HG03442 (cell line): Measurements from ENCODE around the gene TEKT1.

Experiments used
- ATAC-seq: cut with Tn5 transposase; IDR thresholded peaks from one replicate; pipeline ENCODE4 v1.9.1; 2021; ENCODE audit warnings: mild to moderate bottlenecking, moderate library complexity; ENCODE audit not compliant: unreplicated experiment

Gene TEKT1

DNA sequence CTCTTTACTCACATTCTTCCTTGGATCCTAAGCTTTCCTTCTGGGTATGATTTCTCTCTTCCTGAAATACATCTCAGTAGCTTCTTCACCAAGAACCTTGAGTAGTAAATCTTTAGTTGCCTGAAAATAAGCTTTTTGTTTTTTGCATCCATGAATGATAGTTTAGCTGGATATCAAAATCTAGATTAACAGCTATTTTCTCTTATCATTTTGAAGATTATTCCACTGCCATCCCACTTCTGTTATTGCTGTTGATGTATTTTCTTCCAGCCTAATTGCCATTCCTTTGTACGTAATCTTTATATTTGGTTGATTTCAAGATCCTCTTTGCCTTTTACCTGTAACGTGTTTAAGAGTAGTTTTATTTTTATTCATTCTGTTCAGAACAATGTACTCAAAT is 63.1 kb downstream of the TEKT1 start:
- no peak for ATAC-seq

DNA sequence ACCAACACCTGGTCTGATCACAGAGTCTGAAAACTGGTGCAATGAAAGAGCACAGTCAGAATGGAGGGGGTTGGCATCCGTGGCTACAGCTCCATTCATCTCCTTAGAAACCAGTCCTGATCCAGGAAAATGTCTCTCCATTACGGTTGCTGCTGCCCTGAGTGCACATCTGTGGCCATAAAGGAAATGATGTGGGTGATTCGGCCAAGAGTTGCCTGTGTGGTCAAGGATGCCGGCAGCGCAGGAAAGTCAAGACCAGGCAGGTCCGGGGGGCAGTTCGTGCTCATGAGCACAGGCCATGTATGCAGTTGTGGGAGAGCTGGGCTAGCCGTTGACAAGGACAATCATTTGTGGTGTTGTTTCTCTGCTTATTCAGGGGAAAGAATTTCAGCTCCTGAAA is 69.8 kb downstream of the TEKT1 start:
- no peak for ATAC-seq

- ATAC-seq: no peak
Measured at GRCh38 chr17:6757747-6758146, 73.8 kb downstream of the TEKT1 start.

- ATAC-seq: no peak
Measured at GRCh38 chr17:6756425-6757031, 75.0 kb downstream of the TEKT1 start.

DNA sequence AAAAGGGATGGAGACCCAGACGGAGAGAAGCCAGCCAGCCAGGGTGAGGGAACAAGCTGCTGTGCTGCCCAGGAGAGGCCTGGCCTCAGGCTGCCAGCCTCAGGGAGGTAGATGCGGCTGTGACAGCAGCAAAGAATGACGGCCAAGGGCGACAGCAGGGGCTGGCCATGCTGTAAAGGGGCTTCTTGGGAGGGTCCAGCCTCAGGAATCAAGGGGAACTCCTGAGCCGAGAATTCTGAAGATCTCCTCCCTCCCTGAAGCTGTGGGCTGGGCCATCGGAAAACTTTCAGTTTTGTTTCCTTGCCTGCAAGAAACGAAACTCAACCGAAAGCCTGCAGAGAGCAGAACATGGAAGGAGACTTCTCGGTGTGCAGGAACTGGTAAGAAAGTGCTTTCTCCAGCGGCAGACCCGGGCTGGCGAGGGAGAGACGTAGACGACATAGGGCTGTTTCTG is 75.8 kb downstream of the TEKT1 start, which contains the start of gene XAF1:
Gene XAF1, plus strand, starts transcription at position 316 of the 454 bp plus-strand sequence. Its CDS starts 33 bp downstream, at position 349.
- ATAC-seq: no peak

DNA sequence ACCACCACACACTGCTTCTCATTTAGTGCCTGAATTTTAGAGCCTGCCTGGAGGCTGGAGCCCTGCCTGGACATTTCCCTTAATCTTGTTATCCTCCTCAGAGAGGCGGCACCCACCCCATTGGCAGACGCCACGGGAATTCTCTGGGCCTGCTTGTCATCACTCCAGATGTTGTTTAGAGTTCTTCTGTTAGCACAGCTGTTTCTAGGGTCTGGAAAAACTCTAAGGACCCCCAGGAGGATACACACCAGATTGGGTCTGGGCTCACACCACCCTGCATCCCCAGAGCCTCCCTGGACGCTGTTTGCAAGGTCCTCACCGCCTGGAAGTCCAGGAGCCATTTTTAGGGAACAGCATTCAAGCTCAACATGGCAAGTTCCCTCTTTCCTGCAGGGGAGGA is 76.2 kb downstream of the TEKT1 start:
- no peak for ATAC-seq

GRCh38 chr17:6753546-6753945 is 78.0 kb downstream of the TEKT1 start:
- ATAC-seq: no peak

GRCh38 chr17:6753006-6753445 is 78.5 kb downstream of the TEKT1 start:
- ATAC-seq: no peak

- no peak for ATAC-seq
Measured at GRCh38 chr17:6752068-6752909, 79.2 kb downstream of the TEKT1 start.

DNA sequence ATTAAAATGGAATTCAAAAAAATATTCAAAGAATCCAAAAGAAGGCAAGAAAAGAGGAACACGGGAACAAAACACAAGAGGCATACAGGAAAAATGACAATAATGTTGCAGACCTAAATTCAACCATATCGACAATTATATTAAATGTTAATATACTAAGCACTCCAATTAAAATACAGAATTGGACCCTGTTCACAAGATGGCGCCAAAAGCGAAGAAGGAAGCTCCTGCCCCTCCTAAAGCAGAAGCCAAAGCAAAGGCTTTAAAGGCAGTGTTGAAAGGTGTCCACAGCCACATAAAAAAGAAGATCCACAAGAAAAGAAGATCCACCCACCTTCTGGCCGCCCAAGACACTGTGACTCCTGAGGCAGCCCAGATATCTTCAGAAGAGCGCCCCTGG is 82.0 kb downstream of the TEKT1 start:
- ATAC-seq: no peak

DNA sequence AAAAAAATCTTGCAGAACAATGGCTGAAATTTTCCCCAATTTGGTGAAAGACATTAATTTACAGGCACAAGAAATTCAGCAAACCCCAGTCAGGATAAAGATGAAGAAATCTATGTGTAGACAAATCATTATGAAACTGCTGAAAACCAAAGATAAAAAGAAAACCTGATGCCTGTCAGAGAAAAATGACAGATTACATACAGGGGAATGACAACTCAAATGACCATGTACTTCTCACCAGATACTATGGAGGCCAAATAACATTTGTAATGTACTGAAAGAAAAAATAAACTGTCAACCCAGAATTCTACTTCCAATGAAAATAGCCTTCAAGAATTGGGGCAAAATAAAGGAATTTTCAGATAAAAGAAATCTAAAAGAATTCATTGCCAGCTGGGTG is 82.9 kb downstream of the TEKT1 start:
- ATAC-seq: no peak
